Prostate gland (tissue), 2 donors: Measurements from ENCODE around the gene ALB.

Experiments used
- POLR2A ChIP-seq: fragments of 450-650 bp; IDR thresholded peaks from one replicate; pipeline ENCODE4 v1.6.1; 2016; ENCODE audit warnings: antibody characterized with exemption, mild to moderate bottlenecking
- POLR2AphosphoS5 ChIP-seq: sonication (generic); formaldehyde crosslinking; IDR thresholded peaks from one replicate; pipeline ENCODE4 v1.6.1; 2017; ENCODE audit warnings: antibody characterized with exemption
- TF ChIP-seq, protein P1 (sequence below), 4 experiments: fragments of 200-600 bp in 2 of 4; fragments of 450-650 bp in 2 of 4; sonication (generic) in 2 of 4; IDR thresholded peaks; 1 replicate in 3 of 4; 2 replicates in 1 of 4; pipeline ENCODE4 v1.5.1; 2016 to 2019; ENCODE audit warnings: antibody characterized with exemption in 4 of 4, mild to moderate bottlenecking in 2 of 4, moderate library complexity in 2 of 4

DNA sequence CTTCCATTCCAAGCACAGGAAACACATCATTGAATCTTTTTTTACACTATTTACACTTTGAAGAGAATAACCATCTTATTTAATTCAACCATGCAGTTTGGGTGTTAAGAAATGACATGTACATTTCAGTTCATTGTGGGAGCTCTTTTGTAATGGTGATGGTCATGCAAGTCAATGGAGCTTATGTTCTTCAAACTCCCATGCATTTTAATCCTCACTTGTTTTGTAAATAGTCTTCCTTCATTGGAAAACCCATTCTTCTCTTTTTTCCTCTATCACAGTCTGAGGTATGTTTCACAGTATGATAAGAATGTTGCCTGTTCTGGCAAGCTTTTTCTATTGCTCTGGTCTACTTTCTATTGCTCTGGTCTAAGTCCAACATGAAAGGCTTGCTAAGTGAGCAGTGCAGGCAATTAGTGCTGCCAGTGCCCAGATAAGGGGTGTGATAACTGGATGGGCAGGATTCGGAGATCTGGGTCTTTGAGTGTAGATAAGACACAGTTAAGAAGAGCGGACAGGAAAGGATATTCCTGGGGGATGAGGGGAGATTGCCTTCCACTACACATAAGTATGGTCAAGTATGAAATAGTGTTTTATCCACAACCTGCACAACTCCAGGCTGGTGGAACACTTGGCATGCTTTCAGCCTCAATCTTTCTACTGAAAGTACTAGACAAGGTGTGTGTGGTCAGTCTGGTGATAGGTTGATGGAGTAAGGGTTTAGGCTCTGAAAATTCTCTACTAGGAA, 49.0 kb downstream of the ALB start:
- TF ChIP-seq, protein P1, sequence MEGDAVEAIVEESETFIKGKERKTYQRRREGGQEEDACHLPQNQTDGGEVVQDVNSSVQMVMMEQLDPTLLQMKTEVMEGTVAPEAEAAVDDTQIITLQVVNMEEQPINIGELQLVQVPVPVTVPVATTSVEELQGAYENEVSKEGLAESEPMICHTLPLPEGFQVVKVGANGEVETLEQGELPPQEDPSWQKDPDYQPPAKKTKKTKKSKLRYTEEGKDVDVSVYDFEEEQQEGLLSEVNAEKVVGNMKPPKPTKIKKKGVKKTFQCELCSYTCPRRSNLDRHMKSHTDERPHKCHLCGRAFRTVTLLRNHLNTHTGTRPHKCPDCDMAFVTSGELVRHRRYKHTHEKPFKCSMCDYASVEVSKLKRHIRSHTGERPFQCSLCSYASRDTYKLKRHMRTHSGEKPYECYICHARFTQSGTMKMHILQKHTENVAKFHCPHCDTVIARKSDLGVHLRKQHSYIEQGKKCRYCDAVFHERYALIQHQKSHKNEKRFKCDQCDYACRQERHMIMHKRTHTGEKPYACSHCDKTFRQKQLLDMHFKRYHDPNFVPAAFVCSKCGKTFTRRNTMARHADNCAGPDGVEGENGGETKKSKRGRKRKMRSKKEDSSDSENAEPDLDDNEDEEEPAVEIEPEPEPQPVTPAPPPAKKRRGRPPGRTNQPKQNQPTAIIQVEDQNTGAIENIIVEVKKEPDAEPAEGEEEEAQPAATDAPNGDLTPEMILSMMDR (IDR thresholded peaks at IDR 0.05), result no peak
- no peak for TF ChIP-seq POLR2AphosphoS5
- TF ChIP-seq POLR2A, result no peak
